ENCODE results near the gene IFI27L2.
A peak's percentile ranks its signal among the peaks of the same experiment; 100 is the strongest.

Gene IFI27L2

DNA sequence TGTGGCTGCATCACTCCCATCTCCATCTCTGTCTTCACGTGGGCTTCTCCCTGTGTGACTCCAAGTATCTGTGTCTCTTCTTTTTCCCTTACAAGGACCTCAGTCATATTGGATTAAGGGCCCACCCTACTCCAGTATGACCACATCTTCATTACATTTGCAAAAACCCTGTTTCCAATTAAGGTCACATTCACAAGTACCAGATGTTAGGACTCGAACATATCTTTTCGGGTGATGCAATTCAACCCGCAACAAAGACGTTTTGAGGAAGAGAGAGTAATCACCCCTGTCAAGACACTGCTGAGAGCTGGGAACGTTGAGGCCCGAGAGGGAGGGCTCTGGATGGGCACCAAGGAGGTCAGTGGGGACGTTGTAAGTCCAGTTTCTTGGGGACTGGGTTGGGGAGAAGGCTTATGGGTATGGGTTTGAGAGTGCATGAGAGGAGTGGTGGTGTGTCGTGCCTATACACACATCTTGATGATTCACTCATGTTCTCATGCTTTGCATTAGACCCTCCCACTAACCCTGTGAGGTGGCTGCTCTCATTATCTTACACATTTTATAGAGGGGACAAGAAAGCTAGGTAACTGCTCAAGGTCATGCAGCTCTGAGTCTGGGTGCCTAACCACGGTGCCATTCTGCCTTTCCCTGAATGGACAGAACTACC, 30.9 kb downstream of the IFI27L2 start:
- no peak for DNase-seq

DNA sequence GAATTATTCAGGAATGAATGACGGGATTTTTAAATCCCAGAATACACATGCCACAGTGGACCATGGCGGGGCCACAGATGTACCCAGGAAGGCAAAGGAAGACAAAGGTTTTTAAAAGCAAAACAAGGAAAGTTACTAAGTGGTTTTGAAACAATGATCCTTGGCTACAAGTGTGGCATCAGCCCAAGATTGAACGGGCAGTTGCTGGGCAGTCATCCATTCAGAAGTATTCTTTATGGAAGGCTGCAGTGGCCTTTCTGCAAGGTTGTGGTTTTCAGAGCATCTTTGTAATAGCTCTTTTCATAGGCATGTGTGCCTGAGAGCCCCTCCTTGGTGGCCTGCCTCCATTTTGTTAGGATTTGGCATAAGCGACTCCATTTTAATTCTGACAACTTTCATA, 32.3 kb downstream of the IFI27L2 start:
- no peak for DNase-seq

DNA sequence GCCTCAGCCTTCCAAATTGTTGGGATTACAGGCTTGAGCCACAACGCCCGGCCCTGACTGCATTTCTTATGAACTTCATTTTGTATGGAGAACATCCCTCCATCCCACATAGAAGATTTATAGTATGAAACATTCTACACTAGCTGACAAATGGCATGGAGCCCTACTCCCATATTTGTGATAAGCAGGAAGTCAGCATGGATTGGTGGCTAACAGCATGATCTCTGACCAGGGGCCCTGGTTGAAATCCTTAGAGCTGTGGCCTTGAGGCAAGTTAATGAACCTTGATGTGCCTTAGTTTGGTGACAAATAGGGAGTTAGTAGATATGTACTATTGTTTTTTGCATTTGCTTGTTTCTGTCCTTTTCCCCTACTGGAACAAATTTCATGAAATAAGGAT, 36.0 kb downstream of the IFI27L2 start:
- DNase-seq: no peak

DNA sequence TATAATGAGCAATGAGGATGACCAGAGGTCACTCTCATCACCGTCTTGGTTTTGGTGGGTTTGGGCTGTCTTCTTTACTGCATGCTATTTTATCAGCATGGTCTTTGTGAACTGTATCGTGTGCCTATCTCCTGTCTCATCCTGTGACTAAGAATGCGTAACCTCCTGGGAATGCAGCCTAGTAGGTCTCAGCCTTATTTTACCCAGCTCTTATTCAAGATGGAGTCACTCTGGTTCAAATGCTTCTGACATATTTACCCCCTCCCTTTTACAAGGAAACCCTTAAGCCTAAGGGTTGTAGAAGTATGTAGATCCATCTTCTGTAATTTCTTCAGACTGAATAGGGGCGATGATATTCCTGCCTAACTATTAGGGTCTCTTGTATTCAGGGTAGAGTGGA, 39.9 kb downstream of the IFI27L2 start:
- DNase-seq: no peak

DNA sequence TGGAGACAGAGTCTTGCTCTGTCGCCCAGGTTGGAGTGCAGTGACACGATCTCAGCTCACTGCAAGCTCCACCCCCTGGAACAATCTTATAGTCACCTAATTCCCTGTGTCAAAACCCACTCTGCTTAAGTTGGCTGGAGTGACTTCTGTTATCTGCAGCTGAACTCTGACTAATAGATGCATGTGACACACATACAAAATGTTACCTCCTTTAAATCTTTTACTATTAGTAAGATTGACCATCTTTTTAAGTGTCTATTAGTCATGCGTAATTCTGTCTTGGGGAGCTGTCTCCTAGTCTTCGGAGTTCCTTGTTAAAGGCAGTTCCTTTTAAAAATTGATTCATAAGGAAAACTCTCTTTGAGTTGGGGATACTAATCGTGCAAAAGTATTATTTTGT, 40.9 kb downstream of the IFI27L2 start:
- no peak for DNase-seq

- no peak for DNase-seq
Observed at GRCh38 chr14:94087891-94088290, 41.5 kb downstream of the IFI27L2 start.

GRCh38 chr14:94081386-94081820, 48.0 kb downstream of the IFI27L2 start:
- DNase-seq: no peak

DNA sequence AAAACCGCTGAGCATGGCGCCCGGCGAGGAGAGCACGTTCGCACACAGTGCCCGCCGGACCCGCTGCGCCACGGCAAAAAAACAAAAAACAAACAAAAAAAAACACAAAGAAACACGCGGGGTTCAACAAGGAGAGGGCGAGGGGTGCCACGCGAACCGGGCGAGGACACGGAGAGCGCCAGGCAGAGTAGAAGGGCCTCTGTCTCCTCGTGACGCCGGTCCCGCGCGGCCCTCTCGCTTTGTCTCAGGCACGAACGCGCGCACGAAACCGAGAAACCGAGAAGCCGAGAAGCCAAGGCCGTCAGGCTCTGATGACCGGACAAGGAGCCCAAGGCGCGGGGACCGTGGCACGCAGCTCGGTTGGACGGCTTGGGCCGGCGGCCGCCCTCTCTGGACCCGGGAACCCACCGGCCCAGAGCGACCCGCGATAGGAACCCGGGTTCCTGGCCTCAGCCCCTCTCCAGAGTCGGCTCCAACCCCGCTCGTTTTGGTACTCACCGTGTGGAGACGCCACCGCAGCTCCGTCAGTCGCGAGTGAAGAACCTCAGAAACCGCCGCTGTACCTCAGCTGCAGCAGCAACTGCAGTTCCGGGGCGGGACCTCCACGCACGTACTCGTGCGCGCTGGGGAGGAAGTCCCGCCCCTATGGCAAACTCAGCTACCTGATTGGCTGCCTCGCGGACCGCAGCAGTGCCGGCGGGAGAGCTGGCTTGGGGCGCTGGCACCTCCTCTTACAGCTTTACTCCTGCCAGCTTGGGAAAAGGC, 48.6 kb downstream of the IFI27L2 start, which contains the start of the genes DDX24 and IFI27L1:
TSS of gene DDX24 (minus strand) at position 582 of the 765 bp plus-strand sequence. CDS start 1,460 bp downstream, outside the sequence.
TSS of gene IFI27L1 (plus strand) at position 690 of the 765 bp plus-strand sequence. CDS start 15,628 bp downstream, outside the sequence.
- peak; percentile 96 for DNase-seq

- DNase-seq: peak; percentile 36
Observed at GRCh38 chr14:94079891-94080620, 49.3 kb downstream of the IFI27L2 start.

DNA sequence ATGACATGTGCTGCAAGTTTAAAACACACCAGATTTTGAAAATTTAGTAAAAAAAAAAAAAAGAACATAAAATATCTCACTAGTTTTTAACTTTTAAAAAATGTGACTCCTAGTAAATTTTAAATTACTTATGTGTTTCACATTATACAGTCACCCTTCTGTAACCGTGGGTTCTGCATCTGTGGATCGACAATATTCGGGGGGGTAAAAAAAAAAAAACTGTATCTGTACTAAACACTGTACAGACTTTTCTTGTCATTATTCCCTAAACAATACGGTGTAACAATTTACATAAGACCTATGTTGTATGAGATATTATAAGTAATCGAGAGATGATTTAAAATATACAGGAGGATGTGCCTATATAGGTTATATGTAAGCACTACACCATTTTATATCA, 51.6 kb downstream of the IFI27L2 start:
- no peak for DNase-seq

All from NCI-H2107 (cell line).